ENCODE data around the gene BRSK2. TPM values are rescaled to one million over a fixed set of nuclear protein-coding genes. Genes with fewer than 3 reads are reported as not detected.
A peak's percentile ranks its signal among the peaks of the same experiment; 100 is the strongest.
"Not testable (repeated sequence)": the region's sequence is repeated elsewhere in the genome, so short reads cannot be mapped to it uniquely, and the experiment has no call there.

The BRSK2 gene
- total RNA-seq, 1 donor from 2014 or later, result 0.52 TPM

DNA sequence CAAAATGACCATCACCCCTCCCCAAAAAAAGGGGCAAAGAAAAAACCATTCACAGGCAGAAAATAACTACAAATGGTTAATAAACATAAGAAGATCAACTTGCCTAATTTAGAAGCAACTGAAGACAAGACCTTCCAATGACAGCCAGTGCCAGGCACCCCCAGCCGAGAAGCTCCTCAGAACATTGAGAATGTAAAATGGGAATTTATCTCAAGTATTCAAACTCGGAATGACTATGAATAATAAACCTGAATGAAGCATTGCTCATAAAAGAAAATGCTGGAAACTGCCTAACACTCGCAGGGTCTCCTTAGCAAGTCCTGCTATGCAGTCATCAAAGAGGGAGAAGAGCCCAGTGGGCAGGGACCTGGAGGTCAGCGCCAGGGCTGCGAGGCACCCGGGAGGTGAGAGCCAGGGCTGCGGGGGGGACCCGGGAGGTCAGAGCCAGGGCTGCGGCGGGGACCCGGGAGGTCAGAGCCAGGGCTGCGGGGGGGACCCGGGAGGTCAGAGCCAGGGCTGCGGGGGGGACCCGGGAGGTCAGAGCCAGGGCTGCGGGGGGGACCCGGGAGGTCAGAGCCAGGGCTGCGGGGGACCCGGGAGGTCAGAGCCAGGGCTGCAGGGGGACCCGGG is 120.0 kb downstream of the BRSK2 start:
- intact Hi-C loops (cut with micrococcal nuclease), result loop anchor here (10.0 kb wide), 1 partner anchor 305 kb away; no protein-coding TSS in a partner anchor
- TF ChIP-seq, protein P1, sequence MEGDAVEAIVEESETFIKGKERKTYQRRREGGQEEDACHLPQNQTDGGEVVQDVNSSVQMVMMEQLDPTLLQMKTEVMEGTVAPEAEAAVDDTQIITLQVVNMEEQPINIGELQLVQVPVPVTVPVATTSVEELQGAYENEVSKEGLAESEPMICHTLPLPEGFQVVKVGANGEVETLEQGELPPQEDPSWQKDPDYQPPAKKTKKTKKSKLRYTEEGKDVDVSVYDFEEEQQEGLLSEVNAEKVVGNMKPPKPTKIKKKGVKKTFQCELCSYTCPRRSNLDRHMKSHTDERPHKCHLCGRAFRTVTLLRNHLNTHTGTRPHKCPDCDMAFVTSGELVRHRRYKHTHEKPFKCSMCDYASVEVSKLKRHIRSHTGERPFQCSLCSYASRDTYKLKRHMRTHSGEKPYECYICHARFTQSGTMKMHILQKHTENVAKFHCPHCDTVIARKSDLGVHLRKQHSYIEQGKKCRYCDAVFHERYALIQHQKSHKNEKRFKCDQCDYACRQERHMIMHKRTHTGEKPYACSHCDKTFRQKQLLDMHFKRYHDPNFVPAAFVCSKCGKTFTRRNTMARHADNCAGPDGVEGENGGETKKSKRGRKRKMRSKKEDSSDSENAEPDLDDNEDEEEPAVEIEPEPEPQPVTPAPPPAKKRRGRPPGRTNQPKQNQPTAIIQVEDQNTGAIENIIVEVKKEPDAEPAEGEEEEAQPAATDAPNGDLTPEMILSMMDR (IDR thresholded peaks at IDR 0.05; ENCODE audit: borderline replicate concordance), result no peak
- Histone ChIP-seq H3K27ac (replicated peaks) (no peak overlapping the region), H3K36me3 (no peaks in the 10 kb centered on the region), H3K4me1 (peaks cover 74% of the 10 kb centered on the region), H3K9me3 (replicated peaks) (no peaks in the 10 kb centered on the region), H3K27me3 (ENCODE audit: low read depth) (no peaks in the 10 kb centered on the region), H3K4me3 (no peak overlapping the region)
- DNase-seq, result peak; percentile 9

DNA sequence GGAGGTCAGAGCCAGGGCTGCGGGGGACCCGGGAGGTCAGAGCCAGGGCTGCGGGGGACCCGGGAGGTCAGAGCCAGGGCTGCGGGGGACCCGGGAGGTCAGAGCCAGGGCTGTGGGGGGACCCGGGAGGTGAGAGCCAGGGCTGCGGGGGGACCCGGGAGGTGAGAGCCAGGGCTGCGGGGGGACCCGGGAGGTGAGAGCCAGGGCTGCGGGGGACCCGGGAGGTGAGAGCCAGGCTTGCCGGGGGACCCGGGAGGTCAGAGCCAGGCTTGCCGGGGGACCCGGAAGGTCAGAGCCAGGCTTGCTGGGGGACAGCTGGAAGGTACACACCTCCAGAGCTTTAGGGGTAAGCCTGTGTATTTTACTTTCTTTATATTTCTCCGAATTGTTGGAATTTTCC is 120.6 kb downstream of the BRSK2 start:
- H3K9me3 ChIP-seq (replicated peaks); H3K36me3 ChIP-seq; H3K4me3 ChIP-seq; H3K27ac ChIP-seq (replicated peaks); H3K27me3 ChIP-seq (ENCODE audit: low read depth); DNase-seq: not testable (repeated sequence)
- intact Hi-C loops (cut with micrococcal nuclease), result loop anchor here (10.0 kb wide), 1 partner anchor 306 kb away; no protein-coding TSS in a partner anchor
- peaks cover 74% of the 10 kb centered on the region for H3K4me1 ChIP-seq

DNA sequence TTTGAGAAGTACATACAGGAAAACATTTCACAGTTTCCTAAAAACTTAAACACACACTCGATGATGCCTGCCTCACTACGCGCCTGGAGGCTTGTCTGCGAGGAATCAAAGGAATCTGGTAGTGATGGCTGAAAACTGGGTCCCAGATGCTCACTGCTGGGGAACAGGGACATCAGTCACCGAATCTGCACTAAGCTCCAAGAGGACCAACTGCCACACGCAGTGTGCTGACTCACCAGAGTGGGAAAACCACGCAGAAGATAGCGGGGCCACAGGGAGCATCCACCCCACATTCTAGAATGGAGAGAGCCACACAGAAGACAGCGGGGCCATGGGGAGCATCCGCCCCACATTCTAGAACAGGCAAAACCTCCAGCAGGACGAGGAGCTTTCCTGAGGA is 121.2 kb downstream of the BRSK2 start:
- Histone ChIP-seq H3K4me3 (no peak overlapping the region), H3K36me3 (no peaks in the 10 kb centered on the region), H3K27me3 (ENCODE audit: low read depth) (no peaks in the 10 kb centered on the region), H3K4me1 (peaks cover 75% of the 10 kb centered on the region), H3K27ac (replicated peaks) (no peak overlapping the region), H3K9me3 (replicated peaks) (no peaks in the 10 kb centered on the region)
- TF ChIP-seq, protein P1 (IDR thresholded peaks at IDR 0.05; ENCODE audit: borderline replicate concordance), result no peak
- intact Hi-C loops (cut with micrococcal nuclease), result loop anchor here (10.0 kb wide), 1 partner anchor 306 kb away; no protein-coding TSS in a partner anchor
- peak; percentile 0 for DNase-seq

DNA sequence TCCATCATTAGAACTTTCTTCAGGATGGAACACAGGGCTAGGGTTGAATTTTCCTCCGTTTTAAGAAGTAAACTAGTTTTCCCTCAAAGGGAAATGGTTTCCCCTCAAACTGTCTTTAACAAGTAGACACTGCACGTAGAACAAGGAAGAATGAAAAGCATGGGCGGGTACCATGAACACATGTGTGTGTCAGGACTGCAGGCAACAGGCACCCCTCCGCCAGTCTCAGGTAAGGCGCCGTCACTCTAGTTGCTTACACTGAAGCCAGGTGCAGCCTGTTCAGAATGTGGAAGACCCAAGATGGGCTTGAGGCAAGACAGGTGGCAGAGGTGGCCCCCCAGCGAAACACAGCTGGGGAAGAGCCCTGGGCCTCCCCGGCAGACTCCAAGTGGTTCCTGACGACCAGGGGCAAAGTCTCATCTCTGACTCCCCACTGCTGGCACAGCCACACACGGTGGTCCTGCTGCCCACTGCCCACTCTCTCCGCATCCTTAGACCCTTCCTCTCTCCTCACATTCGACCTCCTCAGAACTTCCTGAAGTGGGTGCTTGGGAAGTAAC is 122.3 kb downstream of the BRSK2 start:
- Histone ChIP-seq H3K36me3 (no peaks in the 10 kb centered on the region), H3K9me3 (replicated peaks) (no peaks in the 10 kb centered on the region), H3K4me1 (peaks cover 76% of the 10 kb centered on the region), H3K4me3 (no peak overlapping the region), H3K27me3 (ENCODE audit: low read depth) (no peaks in the 10 kb centered on the region), H3K27ac (replicated peaks) (no peak overlapping the region)
- TF ChIP-seq, protein P1 (IDR thresholded peaks at IDR 0.05; ENCODE audit: borderline replicate concordance), result no peak
- intact Hi-C loops (cut with micrococcal nuclease), result loop anchor here (10.0 kb wide), 1 partner anchor 307 kb away; no protein-coding TSS in a partner anchor
- DNase-seq, result peak; percentile 8

Other genes with a start within 250 kb of the BRSK2 start
- gene MUC5AC, start 232.0 kb upstream of the BRSK2 start, total RNA-seq, result not detected
- gene MUC5B, start 166.9 kb upstream of the BRSK2 start, total RNA-seq, result not detected
- gene TOLLIP, start 80.3 kb upstream of the BRSK2 start, total RNA-seq, result 51.9 TPM
- 49.5 TPM for gene MOB2, start 96.8 kb downstream of the BRSK2 start, total RNA-seq
- gene DUSP8, start 182.3 kb downstream of the BRSK2 start, total RNA-seq, result 15.3 TPM
- not detected for gene KRTAP5-1, start 195.3 kb downstream of the BRSK2 start, total RNA-seq
- not detected for gene KRTAP5-2, start 208.4 kb downstream of the BRSK2 start, total RNA-seq
- gene KRTAP5-3, start 218.5 kb downstream of the BRSK2 start, total RNA-seq, result not detected
- gene KRTAP5-4, start 232.2 kb downstream of the BRSK2 start, total RNA-seq, result not detected
- not detected for gene KRTAP5-5, start 239.8 kb downstream of the BRSK2 start, total RNA-seq